NCI-H2029 treated with DMSO at 0.1 percent for 48 hours (cell line): ENCODE results near the gene HYCC1.
"Not testable (repeated sequence)": the region's sequence is repeated elsewhere in the genome, so short reads cannot be mapped to it uniquely, and the experiment has no call there.

ENCODE experiments used
- DNase-seq: peaks from one replicate; lab custom pipeline; 2025; lab: John Stamatoyannopoulos, UW

HYCC1 gene

DNA sequence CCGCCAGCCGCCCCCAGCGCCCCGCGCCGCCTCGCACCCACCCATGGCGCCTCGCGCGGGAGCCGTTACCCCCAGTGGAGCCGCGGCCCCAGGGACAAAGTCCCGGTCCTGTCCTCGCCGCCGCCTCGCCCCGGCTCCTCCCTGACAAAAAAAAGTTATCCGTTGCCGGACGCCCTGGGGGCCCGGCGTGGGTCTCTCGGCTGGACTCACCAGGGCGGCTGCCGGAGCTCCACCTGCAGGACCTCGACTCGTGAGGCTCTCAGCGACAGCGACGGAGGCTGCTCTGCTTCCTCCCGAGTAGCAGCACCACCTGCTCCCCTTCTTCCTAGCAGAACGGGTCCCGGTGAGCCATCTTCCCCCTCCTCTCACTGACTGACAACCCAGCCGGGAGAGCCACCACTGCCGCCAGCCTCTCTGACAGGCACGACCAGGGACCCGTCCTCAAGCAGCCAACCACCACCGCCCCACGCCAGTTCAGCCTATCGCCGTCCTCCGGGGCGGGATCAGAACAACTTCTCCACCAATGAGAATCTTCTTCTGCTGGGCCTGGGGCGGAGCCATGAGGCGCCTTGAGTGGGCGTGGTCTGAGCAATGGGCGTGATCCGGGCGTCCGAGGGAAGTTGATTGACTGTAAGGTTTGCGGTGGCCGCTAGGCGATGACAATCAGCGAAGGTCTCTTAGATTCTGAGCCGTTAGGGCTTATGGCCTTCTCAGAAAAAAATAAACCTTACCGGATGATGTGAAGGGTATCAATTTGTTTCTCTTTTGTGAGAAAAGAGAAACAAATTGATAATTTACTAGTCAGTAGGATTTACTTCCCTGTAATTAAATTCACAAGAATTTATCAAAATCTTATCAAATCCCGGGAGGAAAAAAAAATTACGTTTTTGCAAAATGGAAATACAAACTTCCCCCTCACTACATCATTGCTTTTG is at the start of gene HYCC1:
Gene HYCC1, minus strand, starts transcription at position 416 of the 935 bp plus-strand sequence. CDS start 23,019 bp downstream, outside the sequence.
- DNase-seq = peak; percentile 96

DNA sequence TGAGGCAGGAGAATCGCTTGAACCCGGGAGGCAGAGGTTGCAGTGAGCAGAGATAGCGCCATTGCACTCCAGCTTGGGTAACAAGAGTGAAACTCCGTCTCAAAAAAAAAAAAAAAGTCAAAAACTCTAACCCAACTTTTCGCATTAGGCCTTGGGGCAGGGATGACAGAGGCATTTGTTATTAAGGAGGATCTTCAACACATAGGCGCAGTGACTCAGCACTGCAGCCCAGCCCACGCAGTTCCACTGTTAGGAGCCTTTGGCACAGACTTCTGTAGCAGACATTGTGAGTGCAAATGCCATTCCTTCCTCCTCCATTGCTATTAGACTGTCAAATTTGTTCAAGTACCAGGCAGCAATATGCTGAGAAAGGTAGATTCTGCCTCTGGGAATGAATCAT is 48.5 kb upstream of the HYCC1 start:
- DNase-seq = no peak

DNA sequence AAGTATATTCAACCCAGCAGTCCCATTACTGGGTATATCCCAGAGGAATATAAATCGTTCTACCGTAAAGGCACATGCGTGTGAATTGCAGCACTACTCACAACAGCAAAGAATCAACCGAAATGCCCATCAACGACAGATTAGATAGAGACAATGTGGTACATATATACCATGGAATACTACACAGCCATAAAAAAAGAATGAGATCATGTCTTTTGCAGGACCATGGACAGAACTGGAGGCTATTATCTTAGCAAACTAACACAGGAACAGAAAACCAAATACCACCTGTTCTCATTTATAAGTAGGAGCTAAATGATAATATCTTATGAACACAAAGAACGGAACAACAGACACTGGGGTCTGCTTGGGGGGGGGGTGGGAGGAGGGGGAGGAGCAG is 47.4 kb upstream of the HYCC1 start:
- DNase-seq = no peak

DNA sequence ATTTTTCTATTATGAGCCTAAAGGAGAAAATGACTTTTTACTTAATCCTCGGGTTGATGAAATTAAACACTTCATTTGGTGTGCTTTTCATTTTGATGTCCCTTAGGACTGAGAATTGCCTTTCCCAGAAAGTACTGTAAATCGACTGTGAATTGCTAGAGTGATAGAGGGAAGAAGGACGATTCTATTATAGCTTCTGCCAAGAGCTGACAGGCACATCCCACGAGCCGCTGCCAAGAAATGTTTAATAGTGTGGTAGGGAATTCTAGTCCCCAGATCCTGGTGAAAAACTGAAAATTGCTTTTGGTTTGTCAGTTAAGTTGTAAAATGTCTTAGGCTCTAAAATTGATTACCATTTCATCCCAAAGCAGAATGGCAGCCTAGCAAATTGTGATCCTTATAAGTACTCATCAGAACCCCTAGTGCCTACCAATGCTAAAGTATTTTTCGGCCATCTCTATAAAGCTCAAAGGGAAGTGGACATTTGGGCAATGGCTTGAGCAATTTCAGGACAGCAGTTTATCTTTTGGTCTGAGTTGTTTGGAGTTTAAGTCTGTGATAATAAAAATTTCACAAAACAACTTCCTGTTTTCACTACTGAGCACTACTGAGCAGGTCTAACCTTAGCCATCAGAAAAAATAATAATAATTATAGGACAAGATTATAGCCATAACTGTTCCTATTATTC is 44.6 kb upstream of the HYCC1 start:
- no peak for DNase-seq

GRCh38 chr7:23055582-23056178 is 41.8 kb upstream of the HYCC1 start:
- DNase-seq = peak; percentile 62

- not testable (repeated sequence) for DNase-seq
These were observed 37.2 kb upstream of the HYCC1 start for GRCh38 chr7:23051124-23051485.

GRCh38 chr7:23046336-23046735 is 32.4 kb upstream of the HYCC1 start:
- not testable (repeated sequence) for DNase-seq

DNA sequence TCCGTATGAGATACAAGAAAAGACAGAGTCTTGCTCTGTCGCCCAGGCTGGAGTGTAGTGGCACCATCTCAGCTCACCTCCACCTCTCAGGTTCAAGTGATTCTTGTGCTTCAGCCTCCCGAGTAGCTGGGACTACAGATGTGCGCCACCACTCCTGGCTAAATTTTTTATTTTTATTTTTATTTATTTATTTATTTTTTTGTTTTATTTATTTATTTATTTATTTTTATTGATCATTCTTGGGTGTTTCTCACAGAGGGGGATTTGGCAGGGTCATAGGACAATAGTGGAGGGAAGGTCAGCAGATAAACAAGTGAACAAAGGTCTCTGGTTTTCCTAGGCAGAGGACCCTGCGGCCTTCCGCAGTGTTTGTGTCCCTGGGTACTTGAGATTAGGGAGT is 31.2 kb upstream of the HYCC1 start:
- not testable (repeated sequence) for DNase-seq

DNA sequence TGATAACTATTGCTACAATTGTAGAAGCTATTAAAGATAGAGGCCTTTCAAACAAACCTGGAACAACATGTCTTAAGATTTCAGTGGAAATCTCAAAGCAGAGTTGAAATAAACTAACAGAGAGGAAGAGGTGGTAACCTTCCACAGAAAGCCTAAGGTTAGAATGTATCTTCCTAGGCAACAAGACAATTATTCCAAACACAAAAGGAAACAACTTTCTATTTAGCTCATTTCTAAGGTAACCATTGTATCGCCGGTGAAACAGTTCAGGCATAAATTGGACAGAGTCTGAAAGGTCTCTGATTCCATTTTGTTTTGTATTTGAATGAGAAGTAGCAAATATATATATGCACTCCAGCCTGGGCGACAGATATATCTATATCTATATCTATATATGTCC is 30.7 kb upstream of the HYCC1 start:
- DNase-seq = no peak

DNA sequence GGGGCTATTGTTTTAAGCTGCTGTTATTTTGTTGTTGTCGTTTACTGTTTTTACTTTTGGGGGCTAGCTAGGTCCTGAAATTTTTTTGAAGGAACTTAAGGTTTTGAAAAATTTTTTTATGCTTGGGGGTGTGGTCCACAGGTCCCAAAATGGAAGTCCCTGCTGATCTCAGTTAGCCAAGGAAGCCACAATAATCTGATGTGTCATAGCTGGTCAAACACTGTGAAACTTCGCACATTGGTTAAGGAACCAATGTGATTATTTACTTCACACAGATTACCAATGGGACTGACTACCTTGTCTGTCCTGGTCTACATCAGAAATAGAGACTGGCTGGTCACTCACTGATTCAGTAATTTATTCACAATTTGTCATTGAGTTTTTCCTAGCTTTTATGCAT is 29.5 kb upstream of the HYCC1 start:
- DNase-seq = no peak

GRCh38 chr7:23039674-23040073 is 25.7 kb upstream of the HYCC1 start:
- not testable (repeated sequence) for DNase-seq

GRCh38 chr7:23035542-23036371 is 21.8 kb upstream of the HYCC1 start:
- not testable (repeated sequence) for DNase-seq

DNA sequence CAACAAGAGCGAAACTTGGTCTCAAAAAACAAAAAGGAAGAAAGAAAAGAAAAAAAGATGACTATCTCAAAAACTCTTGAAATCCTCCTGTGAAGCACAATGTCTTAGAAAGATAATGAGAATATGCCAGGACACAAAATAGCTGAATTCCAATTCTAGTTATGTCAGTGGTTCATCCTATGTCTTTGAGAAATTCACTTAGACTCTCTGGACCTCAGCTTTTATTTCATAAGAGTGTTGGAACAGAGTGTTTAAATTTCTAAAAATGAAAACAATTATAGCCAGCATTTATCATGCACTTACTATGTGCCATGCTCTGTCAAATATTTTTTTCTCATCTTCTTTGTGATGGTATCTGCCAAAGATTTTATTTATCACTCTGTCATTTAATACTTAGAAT is 13.3 kb upstream of the HYCC1 start:
- no peak for DNase-seq

GRCh38 chr7:23026164-23026563 is 12.2 kb upstream of the HYCC1 start:
- no peak for DNase-seq

GRCh38 chr7:23024454-23024853 is 10.5 kb upstream of the HYCC1 start:
- DNase-seq = no peak

DNA sequence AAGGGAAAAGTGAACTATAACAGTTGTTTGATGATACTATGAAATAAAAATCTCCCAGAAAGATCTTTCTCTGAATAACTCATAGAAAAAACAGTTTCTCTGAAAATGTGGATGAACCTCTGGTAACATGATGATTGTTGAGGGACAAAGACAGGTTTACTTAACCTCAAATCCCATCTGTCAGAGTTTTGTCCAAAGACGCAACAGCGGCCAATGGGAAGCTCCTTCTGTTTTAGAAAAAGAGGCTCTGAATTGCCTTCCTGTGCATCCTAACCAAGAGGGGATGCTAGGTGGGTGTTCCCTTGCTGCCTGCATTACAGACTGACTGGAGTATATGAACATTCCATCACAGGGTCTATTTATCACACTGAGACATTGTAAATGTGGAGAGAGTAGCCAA is 8.9 kb upstream of the HYCC1 start:
- DNase-seq = no peak

- DNase-seq = no peak
These were observed 8.4 kb upstream of the HYCC1 start for GRCh38 chr7:23022258-23022769.

- no peak for DNase-seq
These were observed 7.7 kb upstream of the HYCC1 start for GRCh38 chr7:23021596-23021995.

DNA sequence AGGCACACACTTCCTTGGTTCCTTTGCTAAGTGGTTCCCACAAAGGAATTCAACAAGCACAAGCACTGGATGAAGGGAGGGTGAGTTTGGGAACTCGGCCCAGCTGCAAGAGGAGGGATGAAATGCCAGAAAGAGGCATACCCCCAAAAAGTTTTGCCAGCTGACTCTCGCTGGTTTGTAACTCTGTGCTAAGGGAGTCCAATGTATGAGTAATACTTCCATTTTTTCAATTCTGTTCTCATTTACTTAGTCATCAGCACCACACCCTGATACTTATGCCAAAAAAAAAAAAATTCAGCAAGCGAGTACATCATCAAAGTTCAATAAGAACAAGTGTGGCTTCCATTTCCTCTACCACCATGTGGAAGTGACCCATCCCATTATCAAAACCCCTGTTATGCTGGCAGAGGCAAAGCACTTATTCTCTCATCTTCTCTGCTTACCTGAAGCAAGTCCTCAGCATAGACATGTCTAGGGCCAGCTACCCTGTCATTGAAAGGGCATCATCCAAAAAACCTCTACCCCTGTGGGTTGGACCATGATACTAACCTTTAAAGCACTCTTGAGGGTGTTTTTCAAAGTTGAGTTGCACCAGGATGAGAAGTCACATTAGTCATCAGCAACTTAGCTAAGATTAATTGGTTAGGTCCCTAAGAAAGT is 6.9 kb upstream of the HYCC1 start:
- DNase-seq = no peak

- no peak for DNase-seq
These were observed 4.8 kb upstream of the HYCC1 start for GRCh38 chr7:23018750-23019149.

GRCh38 chr7:23017309-23017708 is 3.4 kb upstream of the HYCC1 start:
- no peak for DNase-seq
